Measurements from ENCODE around the gene C11orf24. TPM values are rescaled to one million over a fixed set of nuclear protein-coding genes. Genes with fewer than 3 reads are reported as not detected.

The C11orf24 gene
- total RNA-seq, 1 donor from 2014 or later: 123 TPM

GRCh38 chr11:68282141-68282860 lies 10.5 kb upstream of the C11orf24 start:
- no peaks in the 10 kb centered on the region for H3K36me3 ChIP-seq
- intact Hi-C loops (cut with DNase I): no loop called here
- H3K27me3 ChIP-seq: no peaks in the 10 kb centered on the region
- no peaks in the 10 kb centered on the region for H3K4me1 ChIP-seq
- H3K27ac ChIP-seq: no peak overlapping the region
- no peaks in the 10 kb centered on the region for H3K9me3 ChIP-seq
- no peak for DNase-seq (ENCODE audit: low spot score in 2 of 2)
- H3K4me3 ChIP-seq: no peak overlapping the region
- TF ChIP-seq, protein P1, sequence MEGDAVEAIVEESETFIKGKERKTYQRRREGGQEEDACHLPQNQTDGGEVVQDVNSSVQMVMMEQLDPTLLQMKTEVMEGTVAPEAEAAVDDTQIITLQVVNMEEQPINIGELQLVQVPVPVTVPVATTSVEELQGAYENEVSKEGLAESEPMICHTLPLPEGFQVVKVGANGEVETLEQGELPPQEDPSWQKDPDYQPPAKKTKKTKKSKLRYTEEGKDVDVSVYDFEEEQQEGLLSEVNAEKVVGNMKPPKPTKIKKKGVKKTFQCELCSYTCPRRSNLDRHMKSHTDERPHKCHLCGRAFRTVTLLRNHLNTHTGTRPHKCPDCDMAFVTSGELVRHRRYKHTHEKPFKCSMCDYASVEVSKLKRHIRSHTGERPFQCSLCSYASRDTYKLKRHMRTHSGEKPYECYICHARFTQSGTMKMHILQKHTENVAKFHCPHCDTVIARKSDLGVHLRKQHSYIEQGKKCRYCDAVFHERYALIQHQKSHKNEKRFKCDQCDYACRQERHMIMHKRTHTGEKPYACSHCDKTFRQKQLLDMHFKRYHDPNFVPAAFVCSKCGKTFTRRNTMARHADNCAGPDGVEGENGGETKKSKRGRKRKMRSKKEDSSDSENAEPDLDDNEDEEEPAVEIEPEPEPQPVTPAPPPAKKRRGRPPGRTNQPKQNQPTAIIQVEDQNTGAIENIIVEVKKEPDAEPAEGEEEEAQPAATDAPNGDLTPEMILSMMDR (IDR thresholded peaks at IDR 0.05): no peak

DNA sequence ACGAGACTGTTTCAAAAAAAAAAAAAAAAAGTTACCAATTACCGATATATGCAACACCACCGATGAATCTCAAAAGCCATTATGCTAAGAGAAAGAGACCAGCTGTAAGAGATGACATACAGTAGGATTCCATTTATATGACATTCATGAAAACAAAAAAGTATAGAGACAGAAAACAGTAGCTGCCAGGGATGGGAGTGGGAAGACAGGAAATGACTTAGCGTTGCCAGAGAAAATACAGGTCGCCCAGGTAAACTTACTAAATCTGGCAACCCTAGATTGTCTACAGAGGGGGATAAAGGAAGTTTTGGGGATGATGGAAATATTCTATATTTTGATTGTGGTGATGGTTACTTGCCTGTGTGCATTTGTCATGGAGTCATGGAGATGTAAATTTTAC lies 7.9 kb upstream of the C11orf24 start:
- intact Hi-C loops (cut with DNase I): no loop called here

DNA sequence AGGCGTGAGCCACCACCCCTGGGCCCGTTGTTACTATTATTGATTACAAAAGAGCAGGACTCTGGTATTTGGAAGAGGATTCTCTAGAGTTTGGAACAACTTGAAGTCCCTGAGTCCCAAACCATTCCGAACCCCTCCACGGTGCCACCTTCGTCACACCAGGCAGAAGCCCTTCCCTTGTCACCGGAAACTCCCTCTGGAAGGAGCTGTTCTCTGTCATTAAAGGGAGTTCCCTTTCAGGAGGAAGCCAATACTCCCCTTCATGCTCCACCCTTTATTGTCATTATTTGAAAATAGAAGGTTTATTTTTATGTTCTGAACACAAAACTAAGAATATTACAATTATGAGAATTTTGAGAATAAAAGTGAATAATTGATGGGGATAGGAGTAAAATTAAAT lies 5.1 kb upstream of the C11orf24 start:
- H3K4me3 ChIP-seq: no peak overlapping the region
- TF ChIP-seq, protein P1 (IDR thresholded peaks at IDR 0.05): no peak
- no peaks in the 10 kb centered on the region for H3K4me1 ChIP-seq
- intact Hi-C loops (cut with DNase I): no loop called here
- H3K27ac ChIP-seq: no peak overlapping the region
- no peak for DNase-seq (ENCODE audit: low spot score in 2 of 2)
- H3K27me3 ChIP-seq: no peaks in the 10 kb centered on the region
- H3K36me3 ChIP-seq: no peaks in the 10 kb centered on the region
- H3K9me3 ChIP-seq: no peaks in the 10 kb centered on the region

More for the DNA sequence above, 7.9 kb upstream of the C11orf24 start:
- Histone ChIP-seq H3K27me3 (no peaks in the 10 kb centered on the region), H3K4me1 (no peaks in the 10 kb centered on the region), H3K4me3 (no peak overlapping the region), H3K27ac (no peak overlapping the region), H3K36me3 (no peaks in the 10 kb centered on the region), H3K9me3 (no peaks in the 10 kb centered on the region)
- no peak for DNase-seq (ENCODE audit: low spot score in 2 of 2)
- TF ChIP-seq, protein P1 (IDR thresholded peaks at IDR 0.05): no peak

DNA sequence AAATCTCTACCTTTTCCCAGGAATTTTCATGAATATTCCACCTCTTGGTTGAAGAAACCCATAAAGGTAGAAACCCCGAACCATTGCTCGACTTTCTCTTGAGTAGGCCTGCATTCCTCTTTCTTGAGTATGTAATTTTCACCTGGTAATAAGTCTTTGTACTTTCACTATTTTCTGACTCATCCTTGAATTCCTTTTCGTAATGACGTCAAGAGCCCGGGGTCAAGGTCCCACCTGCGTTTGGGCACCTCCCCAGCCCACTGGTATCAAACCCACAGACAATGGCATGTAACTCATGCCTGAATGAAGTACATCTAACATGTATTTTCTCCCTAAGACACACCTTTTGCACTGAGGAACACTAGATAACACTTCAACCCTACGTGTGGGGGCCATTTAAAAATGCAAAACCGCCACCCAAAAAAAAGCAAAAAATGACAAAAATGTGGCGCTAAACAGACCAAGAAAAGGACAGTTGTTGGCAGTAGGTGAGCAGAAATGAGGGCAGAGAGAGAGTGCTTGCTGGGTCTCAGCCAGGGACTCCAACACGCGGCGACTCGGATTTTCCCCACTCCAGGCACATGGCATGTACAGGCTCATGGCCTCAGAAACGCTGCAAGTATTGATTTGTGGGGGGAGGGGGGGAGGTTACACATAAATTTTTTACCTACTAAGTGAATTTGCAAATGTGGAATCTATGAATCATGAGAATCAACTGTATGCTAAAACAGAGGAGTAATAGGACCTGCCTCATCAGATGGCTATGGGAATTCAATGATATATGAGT lies 4.1 kb upstream of the C11orf24 start:
- no peaks in the 10 kb centered on the region for H3K27me3 ChIP-seq
- H3K27ac ChIP-seq: no peak overlapping the region
- H3K9me3 ChIP-seq: no peaks in the 10 kb centered on the region
- TF ChIP-seq, protein P1 (IDR thresholded peaks at IDR 0.05): no peak
- no peak overlapping the region for H3K4me3 ChIP-seq
- H3K36me3 ChIP-seq: no peaks in the 10 kb centered on the region
- H3K4me1 ChIP-seq: peaks cover under 1 to 2% of the 10 kb centered on the region in 2 donors
- intact Hi-C loops (cut with DNase I): no loop called here
- DNase-seq (ENCODE audit: low spot score in 2 of 2): no peak

DNA sequence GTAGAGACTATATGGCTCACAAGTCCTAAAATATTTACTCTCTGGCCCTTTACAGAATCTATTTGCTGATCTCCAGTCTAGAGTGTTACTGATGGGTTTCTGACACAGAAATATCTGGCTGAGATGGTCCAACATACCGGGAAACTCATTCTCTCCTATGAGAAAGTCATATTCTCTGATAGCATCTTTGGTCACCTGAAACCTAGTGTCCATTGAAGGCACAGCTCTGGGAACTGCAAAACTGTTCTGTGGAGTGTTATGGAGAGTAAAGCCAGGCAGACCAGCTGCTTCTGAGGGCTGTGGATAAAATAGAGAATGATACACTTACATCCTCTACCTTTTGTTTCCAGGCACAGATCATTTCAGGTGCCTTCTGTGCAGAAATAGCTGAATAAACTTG lies 2.5 kb upstream of the C11orf24 start:
- DNase-seq (ENCODE audit: low spot score in 2 of 2): no peak
- Histone ChIP-seq H3K27ac (no peak overlapping the region), H3K4me1 (peaks cover 8 to 16% of the 10 kb centered on the region in 2 donors), H3K9me3 (no peaks in the 10 kb centered on the region), H3K4me3 (no peak overlapping the region), H3K36me3 (no peaks in the 10 kb centered on the region), H3K27me3 (no peaks in the 10 kb centered on the region)
- intact Hi-C loops (cut with DNase I): no loop called here
- TF ChIP-seq, protein P1 (IDR thresholded peaks at IDR 0.05): no peak

All from ascending aorta (tissue), 2 donors.